Endothelial cell of umbilical vein (primary cell): ENCODE measurements around the gene WNT7B. TPM values are rescaled to one million over a fixed set of nuclear protein-coding genes. Genes with fewer than 3 reads are reported as not detected.

Source experiments
- BruUV-seq: library from RNA; stranded (reverse); fragments of 400-500 nt; replicated peaks from 2 replicates; lab custom pipeline; 2021; lab: Mats Ljungman, UMichigan
- CTCF ChIA-PET: fragments of 300-600, 350-600 bp; sonication (Branson Sonifier 250); formaldehyde crosslinking; loops from one replicate; lab custom pipeline; 2021; ENCODE audit warnings: antibody characterized with exemption, inconsistent platforms; lab: Charles Lee
- POLR2A ChIA-PET: fragments of 300-600, 350-600 bp; sonication (Branson Sonifier 250); formaldehyde crosslinking; loops from one replicate; lab custom pipeline; 2021; ENCODE audit warnings: antibody characterized with exemption, inconsistent platforms; lab: Charles Lee
- DNase-seq: peaks from one replicate; pipeline ENCODE4 v3.0.0-alpha.2; 2011; ENCODE audit warnings: low read depth, low spot score
- FAIRE-seq: peaks from 2 replicates; lab custom pipeline; 2011; peaks lifted over from hg19 to GRCh38; lab: Jason Lieb, UNC
- H2AFZ ChIP-seq: 2 replicates; pipeline ENCODE4 v1.6.0; 2012; ENCODE audit warnings: low read depth, low read length, control low read depth, inconsistent platforms
- H3K27ac ChIP-seq: 2 replicates; pipeline ENCODE4 v1.5.1; 2011; ENCODE audit warnings: low read depth, mild to moderate bottlenecking, control low read depth, low read length, moderate library complexity; ENCODE audit not compliant: insufficient read depth
- H3K27me3 ChIP-seq, 2 experiments: 2 replicates each; pipeline versions ENCODE4 v1.6.0 to v1.6.1; 2011; ENCODE audit warnings: low read length in 2 of 2, mixed read lengths in 1 of 2; ENCODE audit not compliant: control insufficient read depth in 2 of 2, insufficient read depth in 2 of 2
- H3K36me3 ChIP-seq, 2 experiments: 2 replicates in 1 of 2; 3 replicates in 1 of 2; pipeline ENCODE4 v1.5.1; 2011; ENCODE audit warnings: low read length in 2 of 2, mild to moderate bottlenecking in 1 of 2, moderate library complexity in 1 of 2; ENCODE audit not compliant: control insufficient read depth in 2 of 2, insufficient read depth in 2 of 2; ENCODE audit errors: extremely low read depth in 1 of 2
- H3K4me1 ChIP-seq: 3 replicates; pipeline ENCODE4 v1.5.1; 2011; ENCODE audit warnings: mild to moderate bottlenecking, low read length; ENCODE audit not compliant: control insufficient read depth, insufficient read depth; ENCODE audit errors: extremely low read depth
- H3K4me2 ChIP-seq: 2 replicates; pipeline ENCODE4 v1.6.1; 2011; ENCODE audit warnings: low read length, control low read depth, mixed read lengths; ENCODE audit not compliant: insufficient read depth
- H3K4me3 ChIP-seq, 3 experiments: fragments of 200-600 bp in 1 of 3; sonication (generic), shearing (Covaris generic) in 1 of 3; replicated peaks in 1 of 3; 2 replicates each; pipeline ENCODE4 v1.5.1; 2011 to 2016; ENCODE audit warnings: control low read depth in 3 of 3, low read length in 3 of 3, mild to moderate bottlenecking in 2 of 3, inconsistent platforms in 1 of 3, low read depth in 1 of 3, moderate library complexity in 1 of 3; ENCODE audit not compliant: insufficient read depth in 1 of 3
- H3K79me2 ChIP-seq: 2 replicates; pipeline ENCODE4 v1.6.0; 2012; ENCODE audit warnings: low read length, inconsistent platforms; ENCODE audit not compliant: control insufficient read depth, insufficient read depth
- H3K9ac ChIP-seq: replicated peaks from 2 replicates; pipeline ENCODE3; 2011; ENCODE audit warnings: low read length, control low read depth; ENCODE audit not compliant: insufficient read depth; ENCODE audit errors: extremely low read depth
- H3K9me1 ChIP-seq: replicated peaks from 3 replicates; pipeline ENCODE4 v1.6.0; 2011; ENCODE audit warnings: mild to moderate bottlenecking, low read length; ENCODE audit not compliant: control insufficient read depth, insufficient read depth; ENCODE audit errors: extremely low read depth
- H3K9me3 ChIP-seq: replicated peaks from 2 replicates; pipeline ENCODE4 v1.5.1; 2012; ENCODE audit warnings: low read length, inconsistent platforms; ENCODE audit not compliant: control insufficient read depth, insufficient read depth
- H4K20me1 ChIP-seq: replicated peaks from 2 replicates; pipeline ENCODE3; 2011; ENCODE audit warnings: mild to moderate bottlenecking, low read length; ENCODE audit not compliant: control insufficient read depth, insufficient read depth; ENCODE audit errors: extremely low read depth
- EZH2 ChIP-seq: IDR thresholded peaks from 2 replicates; pipeline ENCODE4 v1.6.1; 2012; ENCODE audit warnings: borderline replicate concordance, low read depth, mild to moderate bottlenecking, moderate library complexity, low read length, inconsistent platforms; ENCODE audit not compliant: severe bottlenecking
- FOS ChIP-seq: IDR thresholded peaks from 2 replicates; pipeline ENCODE4 v1.6.1; 2011; ENCODE audit warnings: mild to moderate bottlenecking, low read length, moderate library complexity, borderline replicate concordance; ENCODE audit not compliant: insufficient read depth
- GATA2 ChIP-seq: IDR thresholded peaks from 2 replicates; pipeline ENCODE4 v1.7.0; 2011; ENCODE audit warnings: low read depth, mild to moderate bottlenecking, moderate library complexity, mixed read lengths, low read length; ENCODE audit not compliant: insufficient read length, insufficient read depth
- JUN ChIP-seq: IDR thresholded peaks from 2 replicates; pipeline ENCODE4 v1.6.1; 2011; ENCODE audit warnings: borderline replicate concordance, low read depth; ENCODE audit not compliant: insufficient read length, insufficient read depth
- MYC ChIP-seq: IDR thresholded peaks from one replicate; pipeline ENCODE4 v1.6.1; 2011; ENCODE audit warnings: mild to moderate bottlenecking, low read depth, low read length
- POLR2A ChIP-seq: IDR thresholded peaks from 2 replicates; pipeline ENCODE4 v1.6.1; 2012; ENCODE audit warnings: low read depth, mild to moderate bottlenecking, control low read depth, low read length
- POLR2AphosphoS5 ChIP-seq: IDR thresholded peaks from 2 replicates; pipeline ENCODE4 v1.6.1; 2012; ENCODE audit warnings: low read depth, mild to moderate bottlenecking, control low read depth, low read length, moderate library complexity; ENCODE audit not compliant: insufficient read depth
- dilution Hi-C: fragments of 300-500 bp; cut with MboI; formaldehyde crosslinking; loops from one replicate; pipeline ENCODE4 v1.15.0; 2019; ENCODE audit warnings: low sequenced_read_pairs; ENCODE audit not compliant: extremely low pct_ligation_motif_present
- intact Hi-C: fragments of 100-400 bp; cut with micrococcal nuclease; formaldehyde crosslinking; loops from one replicate; pipeline ENCODE4 v1.10.0; 2022
- polyA plus RNA-seq, 4 experiments: library from polyadenylated mRNA; depleted of rRNA in 3 of 4; stranded (reverse) in 3 of 4; unstranded in 1 of 4; fragments of >200 nt; gene quantifications; 2 replicates each; pipeline versions ENCODE4 v1.2.1 to v1.2.3, GENCODE V29; 2011 to 2012; ENCODE audit warnings: missing spikeins in 1 of 4
- total RNA-seq: library from RNA; stranded (reverse); gene quantifications from 2 replicates; pipeline ENCODE4 v1.2.3, GENCODE V29; 2021
- TF ChIP-seq, protein P1 (sequence below), 2 donors: IDR thresholded peaks; 1 replicate in 1 of 2; 2 replicates in 1 of 2; pipeline ENCODE4 v1.5.1; 2011; ENCODE audit warnings: low read length in 2 of 2, mild to moderate bottlenecking in 2 of 2, moderate library complexity in 2 of 2, control low read depth in 1 of 2, inconsistent platforms in 1 of 2, low read depth in 1 of 2; ENCODE audit not compliant: insufficient read depth in 1 of 2; ENCODE audit errors: extremely low read depth in 1 of 2
- TF ChIP-seq, protein P2 (sequence below): IDR thresholded peaks from 2 replicates; pipeline ENCODE4 v1.6.1; 2011; ENCODE audit not compliant: insufficient read depth, insufficient read length

The WNT7B gene
- total and polyA plus RNA-seq, 2 donors (not counting 3 experiments of a cell fraction or from before 2014, with no cell fraction given), result not detected

DNA sequence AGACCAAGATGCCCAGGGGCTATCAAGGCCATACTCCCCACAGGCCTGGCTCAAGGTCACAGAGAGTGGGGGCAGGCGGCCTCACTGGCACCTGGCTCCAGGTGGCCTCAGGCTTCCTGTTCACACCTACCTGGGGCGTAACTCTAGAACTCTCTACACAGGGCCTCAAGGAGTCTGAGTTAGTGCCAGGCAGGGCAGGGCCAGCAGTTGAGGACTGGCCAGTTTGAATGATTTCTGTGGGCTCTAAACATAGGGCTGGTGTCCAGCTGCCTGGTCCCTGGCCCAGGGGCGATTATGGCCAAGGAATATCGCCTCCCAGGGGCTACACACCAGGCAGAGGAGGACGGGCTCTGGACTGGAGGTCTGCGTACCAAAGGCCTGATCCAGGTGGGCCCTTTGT lies 79.2 kb downstream of the WNT7B start:
- H2AFZ ChIP-seq, result no peak overlapping the region
- CTCF ChIA-PET, result no interaction called here
- BruUV-seq, result no TSS peak
- no peaks in the 10 kb centered on the region for H3K4me1 ChIP-seq
- POLR2A ChIA-PET, result no interaction called here
- intact Hi-C loops (no loop called here), dilution Hi-C loops (no loop called here)
- H3K27ac ChIP-seq, result no peak overlapping the region
- no peak overlapping the region for H3K9ac ChIP-seq
- H3K27me3 ChIP-seq, result peaks cover 2% of the 10 kb centered on the region in 2 experiments
- FAIRE-seq (no peak), DNase-seq (no peak)
- H3K4me2 ChIP-seq, result no peak overlapping the region
- no peaks in the 10 kb centered on the region for H3K9me1 ChIP-seq
- no peak overlapping the region for H3K4me3 ChIP-seq
- H4K20me1 ChIP-seq, result no peaks in the 10 kb centered on the region
- H3K79me2 ChIP-seq, result no peaks in the 10 kb centered on the region
- no peaks in the 10 kb centered on the region for H3K36me3 ChIP-seq
- TF ChIP-seq POLR2A, result no peak
- no peak for TF ChIP-seq POLR2AphosphoS5
- TF ChIP-seq GATA2, result no peak
- TF ChIP-seq EZH2, result no peak
- TF ChIP-seq, protein P1, sequence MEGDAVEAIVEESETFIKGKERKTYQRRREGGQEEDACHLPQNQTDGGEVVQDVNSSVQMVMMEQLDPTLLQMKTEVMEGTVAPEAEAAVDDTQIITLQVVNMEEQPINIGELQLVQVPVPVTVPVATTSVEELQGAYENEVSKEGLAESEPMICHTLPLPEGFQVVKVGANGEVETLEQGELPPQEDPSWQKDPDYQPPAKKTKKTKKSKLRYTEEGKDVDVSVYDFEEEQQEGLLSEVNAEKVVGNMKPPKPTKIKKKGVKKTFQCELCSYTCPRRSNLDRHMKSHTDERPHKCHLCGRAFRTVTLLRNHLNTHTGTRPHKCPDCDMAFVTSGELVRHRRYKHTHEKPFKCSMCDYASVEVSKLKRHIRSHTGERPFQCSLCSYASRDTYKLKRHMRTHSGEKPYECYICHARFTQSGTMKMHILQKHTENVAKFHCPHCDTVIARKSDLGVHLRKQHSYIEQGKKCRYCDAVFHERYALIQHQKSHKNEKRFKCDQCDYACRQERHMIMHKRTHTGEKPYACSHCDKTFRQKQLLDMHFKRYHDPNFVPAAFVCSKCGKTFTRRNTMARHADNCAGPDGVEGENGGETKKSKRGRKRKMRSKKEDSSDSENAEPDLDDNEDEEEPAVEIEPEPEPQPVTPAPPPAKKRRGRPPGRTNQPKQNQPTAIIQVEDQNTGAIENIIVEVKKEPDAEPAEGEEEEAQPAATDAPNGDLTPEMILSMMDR (IDR thresholded peaks at IDR 0.05; ENCODE audit: extremely low read depth in 1 of 2, insufficient read depth in 1 of 2, low read depth in 1 of 2, low read length in 2 of 2), result no peak
- TF ChIP-seq FOS, result no peak
- TF ChIP-seq, protein P2, sequence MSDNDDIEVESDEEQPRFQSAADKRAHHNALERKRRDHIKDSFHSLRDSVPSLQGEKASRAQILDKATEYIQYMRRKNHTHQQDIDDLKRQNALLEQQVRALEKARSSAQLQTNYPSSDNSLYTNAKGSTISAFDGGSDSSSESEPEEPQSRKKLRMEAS, result no peak
- TF ChIP-seq MYC, result no peak
- no peak for TF ChIP-seq JUN
- H3K9me3 ChIP-seq, result no peaks in the 10 kb centered on the region
